HCT116 (cell line): Measurements from ENCODE around the gene PXT1. TPM values are rescaled to one million over a fixed set of nuclear protein-coding genes. Genes with fewer than 3 reads are reported as not detected.
A peak's percentile ranks its signal among the peaks of the same experiment; 100 is the strongest.

Experiments
- ATAC-seq: fragments of 200-7000 bp; cut with Tn5 transposase; 2 replicates; pipeline ENCODE4 v1.9.1; 2020; ENCODE audit warnings: mild to moderate bottlenecking, moderate library complexity
- BruUV-seq: library from RNA; stranded (reverse); fragments of 400-500 nt; replicated peaks from 2 replicates; lab custom pipeline; 2021; lab: Mats Ljungman, UMichigan
- CTCF ChIA-PET: fragments of 300-600 bp; sonication (Branson Sonifier 250); formaldehyde crosslinking; loops from one replicate; lab custom pipeline; 2021; ENCODE audit warnings: antibody characterized with exemption; lab: Charles Lee
- POLR2A ChIA-PET: fragments of 300-600, 350-600 bp; sonication (Branson Sonifier 250); formaldehyde crosslinking; loops from one replicate; lab custom pipeline; 2021; ENCODE audit warnings: antibody characterized with exemption; lab: Charles Lee
- RAD21 ChIA-PET, 2 experiments: fragments of 300-600 bp; sonication (Branson Sonifier 250); formaldehyde crosslinking; loops; one replicate each; lab custom pipeline; 2023; ENCODE audit warnings: low total read pairs in 2 of 2; ENCODE audit not compliant: uncharacterized antibody in 2 of 2, unreplicated experiment in 2 of 2, low non-redundant PET in 1 of 2; lab: Charles Lee
- DNase-seq: peaks from one replicate; pipeline ENCODE4 v3.0.0-alpha.2; 2010; ENCODE audit warnings: low read depth, low spot score
- H2AFZ ChIP-seq: fragments of 200-600 bp; shearing (Covaris generic), sonication (generic); 2 replicates; pipeline ENCODE4 v1.6.1; 2017; ENCODE audit warnings: low read depth, mixed run types, mixed read lengths, antibody characterized with exemption, low read length; ENCODE audit not compliant: poor library complexity, severe bottlenecking
- H3K27ac ChIP-seq: 2 replicates; pipeline ENCODE4 v1.5.1; 2012; ENCODE audit warnings: low read depth, low read length
- H3K27me3 ChIP-seq: fragments of 200-600 bp; sonication (generic); 2 replicates; pipeline ENCODE4 v1.6.1; 2016; ENCODE audit warnings: mixed run types, low read length, mixed read lengths; ENCODE audit not compliant: insufficient read depth
- H3K36me3 ChIP-seq, 2 experiments: fragments of 200-500 bp in 1 of 2; fragments of 200-600 bp in 1 of 2; sonication (Bioruptor generic) in 1 of 2; sonication (generic) in 1 of 2; 2 replicates each; pipeline versions ENCODE4 v1.5.1 to v1.6.1; 2014 to 2016; ENCODE audit warnings: low read length in 2 of 2, inconsistent platforms in 1 of 2, mixed read lengths in 1 of 2, mixed run types in 1 of 2; ENCODE audit not compliant: insufficient read depth in 2 of 2, control insufficient read depth in 1 of 2
- H3K4me1 ChIP-seq, 2 experiments: fragments of 200-600 bp in 1 of 2; sonication (generic) in 1 of 2; 2 replicates each; pipeline versions ENCODE4 v1.5.1 to v1.6.1; 2012 to 2017; ENCODE audit warnings: low read length in 2 of 2, inconsistent platforms in 1 of 2, mild to moderate bottlenecking in 1 of 2, mixed read lengths in 1 of 2, mixed run types in 1 of 2, moderate library complexity in 1 of 2; ENCODE audit not compliant: insufficient read depth in 2 of 2, control insufficient read depth in 1 of 2
- H3K4me2 ChIP-seq: fragments of 200-600 bp; sonication (generic); 2 replicates; pipeline ENCODE4 v1.6.1; 2017; ENCODE audit warnings: mixed run types, low read length, mixed read lengths
- H3K4me3 ChIP-seq, 2 experiments: fragments of 200-600 bp in 1 of 2; sonication (generic) in 1 of 2; replicated peaks in 1 of 2; 2 replicates each; pipeline ENCODE4 v1.5.1; 2011 to 2016; ENCODE audit warnings: low read length in 2 of 2, control low read depth in 1 of 2, low read depth in 1 of 2, mild to moderate bottlenecking in 1 of 2, mixed read lengths in 1 of 2, mixed run types in 1 of 2
- H3K79me2 ChIP-seq: fragments of 200-600 bp; sonication (generic); 2 replicates; pipeline ENCODE4 v1.6.1; 2017; ENCODE audit warnings: mild to moderate bottlenecking, mixed run types, low read length, moderate library complexity, mixed read lengths; ENCODE audit not compliant: insufficient read depth
- H3K9ac ChIP-seq: fragments of 200-600 bp; sonication (generic); 2 replicates; pipeline ENCODE4 v1.6.1; 2016; ENCODE audit warnings: low read length, mixed read lengths
- H3K9me2 ChIP-seq: fragments of 200-600 bp; sonication (generic), shearing (Covaris generic); 2 replicates; pipeline ENCODE4 v1.6.1; 2017; ENCODE audit warnings: mixed run types, mild to moderate bottlenecking, moderate library complexity; ENCODE audit not compliant: insufficient read depth
- H3K9me3 ChIP-seq, 2 experiments: fragments of 200-500 bp in 1 of 2; fragments of 200-600 bp in 1 of 2; sonication (Bioruptor generic) in 1 of 2; sonication (generic) in 1 of 2; 2 replicates each; pipeline ENCODE4 v1.6.1; 2014 to 2017; ENCODE audit warnings: low read length in 2 of 2, mixed read lengths in 2 of 2, inconsistent platforms in 1 of 2, low read depth in 1 of 2, mild to moderate bottlenecking in 1 of 2, mixed run types in 1 of 2, moderate library complexity in 1 of 2; ENCODE audit not compliant: control insufficient read depth in 1 of 2, insufficient read depth in 1 of 2
- H4K20me1 ChIP-seq: fragments of 200-600 bp; sonication (generic), shearing (Covaris generic); 2 replicates; pipeline ENCODE4 v1.6.1; 2017; ENCODE audit warnings: mixed run types, mild to moderate bottlenecking, moderate library complexity; ENCODE audit not compliant: insufficient read depth
- CBX3 ChIP-seq: IDR thresholded peaks from 2 replicates; pipeline ENCODE4 v1.6.1; 2012; ENCODE audit warnings: low read depth
- FOSL1 ChIP-seq: IDR thresholded peaks from 2 replicates; pipeline ENCODE4 v1.6.1; 2012; ENCODE audit warnings: low read depth
- REST ChIP-seq: IDR thresholded peaks from 2 replicates; pipeline ENCODE4 v1.6.1; 2012; ENCODE audit warnings: low read depth
- SIN3A ChIP-seq: IDR thresholded peaks from 2 replicates; pipeline ENCODE4 v1.6.1; 2012; ENCODE audit warnings: low read depth
- SP1 ChIP-seq: IDR thresholded peaks from 2 replicates; pipeline ENCODE4 v1.6.1; 2012; ENCODE audit warnings: low read depth
- ZNF274 ChIP-seq: fragments of 200-500 bp; sonication (Bioruptor generic); IDR thresholded peaks from 2 replicates; pipeline ENCODE4 v1.6.1; 2014; ENCODE audit warnings: mild to moderate bottlenecking, low read depth, low read length, inconsistent platforms
- intact Hi-C: fragments of 100-400 bp; cut with micrococcal nuclease; formaldehyde crosslinking; loops from 2 replicates; pipeline ENCODE4 v1.10.0; 2022
- total RNA-seq: library from RNA; stranded (reverse); gene quantifications from one replicate; pipeline ENCODE4 v1.2.1, GENCODE V29; 2021; ENCODE audit not compliant: unreplicated experiment

The PXT1 gene
- total RNA-seq, 1 experiment from 2014 or later: 0.17 TPM

- TF ChIP-seq REST (no peak), SIN3A (no peak)
These were observed 3.0 kb upstream of the PXT1 start (continued) for GRCh38 chr6:36445621-36446020.

GRCh38 chr6:36444470-36444869, 1.8 kb upstream of the PXT1 start:
- Histone ChIP-seq H3K4me3 (peak overlapping the region; percentile 76 to 84), H3K27ac (peak overlapping the region; percentile 96; the same call in 1 of the 2 replicates)
- no peak for ATAC-seq
- no TSS peak for BruUV-seq
- intact Hi-C loops: loop anchor here (5.0 kb wide), 1 partner anchor 148 kb away; the partner anchor contains the start of gene SRSF3
- POLR2A ChIA-PET: no interaction called here
- TF ChIP-seq CBX3 (no peak), SP1 (no peak), FOSL1 (no peak), ZNF274 (no peak)
- TF ChIP-seq, all 23 proteins: peak for 0
- Histone ChIP-seq H3K79me2 (peaks cover 64% of the 10 kb centered on the region), H4K20me1 (no peaks in the 10 kb centered on the region), H3K4me1 (peaks cover 19 to 32% of the 10 kb centered on the region in 2 experiments), H3K27me3 (no peaks in the 10 kb centered on the region), H3K9me3 (no peaks in the 10 kb centered on the region), H3K9me2 (no peaks in the 10 kb centered on the region), H3K4me2 (peak overlapping the region; percentile 87), H3K9ac (peak overlapping the region; percentile 80), H2AFZ (no peak overlapping the region), H3K36me3 (no peaks in the 10 kb centered on the region; a peak in 1 of 4 replicates)
- CTCF ChIA-PET: no interaction called here
- no peak for DNase-seq
- RAD21 ChIA-PET: no interaction called here
